Neuronal stem cell (in vitro differentiated cells): ENCODE data around the gene MAST3.

Experiments
- DNase-seq: peaks from one replicate; pipeline ENCODE4 v3.0.0-alpha.2; 2013; ENCODE audit warnings: low spot score
- H2AFZ ChIP-seq: one replicate; pipeline ENCODE4 v1.6.1; 2013; ENCODE audit warnings: mild to moderate bottlenecking, low read length, inconsistent platforms
- H2AK5ac ChIP-seq: 2 replicates; pipeline ENCODE4 v1.6.1; 2013; ENCODE audit warnings: low read depth, mild to moderate bottlenecking, inconsistent platforms, low read length, moderate library complexity, mixed read lengths
- H2BK120ac ChIP-seq: 2 replicates; pipeline ENCODE4 v1.6.1; 2013; ENCODE audit warnings: low read depth, mild to moderate bottlenecking, inconsistent platforms, low read length, moderate library complexity, mixed read lengths
- H2BK12ac ChIP-seq: one replicate; pipeline ENCODE4 v1.6.1; 2013; ENCODE audit warnings: low read length, inconsistent platforms
- H2BK15ac ChIP-seq: 2 replicates; pipeline ENCODE4 v1.6.1; 2013; ENCODE audit warnings: mild to moderate bottlenecking, low read length, inconsistent platforms, mixed read lengths
- H2BK5ac ChIP-seq: one replicate; pipeline ENCODE4 v1.6.1; 2013; ENCODE audit warnings: inconsistent platforms, mild to moderate bottlenecking, low read length, moderate library complexity
- H3K14ac ChIP-seq: one replicate; pipeline ENCODE4 v1.6.1; 2013; ENCODE audit warnings: low read length, inconsistent platforms
- H3K18ac ChIP-seq: 2 replicates; pipeline ENCODE4 v1.6.1; 2013; ENCODE audit warnings: low read length, inconsistent platforms
- H3K23ac ChIP-seq: 2 replicates; pipeline ENCODE4 v1.6.1; 2013; ENCODE audit warnings: low read depth, mild to moderate bottlenecking, mixed read lengths, low read length, inconsistent platforms; ENCODE audit not compliant: poor library complexity
- H3K27ac ChIP-seq: replicated peaks from 3 replicates; pipeline ENCODE4 v1.5.1; 2013; ENCODE audit warnings: low read length, inconsistent platforms
- H3K27me3 ChIP-seq, 3 experiments: 2 replicates each; pipeline ENCODE4 v1.6.1; 2013; ENCODE audit warnings: low read length in 3 of 3, mild to moderate bottlenecking in 2 of 3, inconsistent platforms in 1 of 3, low read depth in 1 of 3, mixed read lengths in 1 of 3, moderate library complexity in 1 of 3; ENCODE audit not compliant: control insufficient read depth in 3 of 3, insufficient read depth in 3 of 3
- H3K36me3 ChIP-seq, 2 donors: replicated peaks in 1 of 2; 2 replicates each; pipeline ENCODE4 v1.6.1; 2013; ENCODE audit warnings: low read length in 2 of 2; ENCODE audit not compliant: control insufficient read depth in 2 of 2, insufficient read depth in 2 of 2
- H3K4ac ChIP-seq: 2 replicates; pipeline ENCODE4 v1.6.1; 2013; ENCODE audit warnings: inconsistent platforms, mild to moderate bottlenecking, low read length, moderate library complexity
- H3K4me1 ChIP-seq, 2 donors: 1 replicate in 1 of 2; 2 replicates in 1 of 2; pipeline ENCODE4 v1.6.1; 2013; ENCODE audit warnings: low read length in 2 of 2, low read depth in 1 of 2; ENCODE audit not compliant: control insufficient read depth in 2 of 2, insufficient read depth in 1 of 2
- H3K4me2 ChIP-seq: one replicate; pipeline ENCODE4 v1.6.1; 2013; ENCODE audit warnings: mild to moderate bottlenecking, low read length, inconsistent platforms; ENCODE audit not compliant: insufficient read depth, poor library complexity, severe bottlenecking
- H3K4me3 ChIP-seq, 2 donors: 2 replicates each; pipeline ENCODE4 v1.5.1; 2013; ENCODE audit warnings: low read length in 2 of 2, mild to moderate bottlenecking in 2 of 2, inconsistent platforms in 1 of 2, moderate library complexity in 1 of 2
- H3K79me1 ChIP-seq: one replicate; pipeline ENCODE4 v1.6.1; 2013; ENCODE audit warnings: low read depth, mild to moderate bottlenecking, inconsistent platforms, low read length, moderate library complexity
- H3K9ac ChIP-seq: one replicate; pipeline ENCODE4 v1.6.1; 2013; ENCODE audit warnings: mild to moderate bottlenecking, low read depth, low read length, inconsistent platforms; ENCODE audit not compliant: poor library complexity
- H3K9me3 ChIP-seq, 2 donors: replicated peaks in 1 of 2; 2 replicates each; pipeline versions ENCODE3 to v1.6.1; 2013; ENCODE audit warnings: low read length in 2 of 2, mild to moderate bottlenecking in 2 of 2, inconsistent platforms in 1 of 2, low read depth in 1 of 2, mixed read lengths in 1 of 2, moderate library complexity in 1 of 2; ENCODE audit not compliant: control insufficient read depth in 2 of 2, insufficient read depth in 1 of 2
- H4K8ac ChIP-seq: one replicate; pipeline ENCODE4 v1.6.1; 2013; ENCODE audit warnings: low read depth, mild to moderate bottlenecking, inconsistent platforms, low read length, moderate library complexity
- H4K91ac ChIP-seq: one replicate; pipeline ENCODE4 v1.6.1; 2013; ENCODE audit warnings: low read length, low read depth, mild to moderate bottlenecking, inconsistent platforms; ENCODE audit not compliant: poor library complexity
- WGBS, 2 donors: extraction: QIAGEN DNeasy Blood & Tissue Kit; methylation state at CpG; one replicate each; pipeline ENCODE4 v1.1.7; 2013; ENCODE audit warnings: missing lambda C conversion rate in 2 of 2, mixed read lengths in 1 of 2; ENCODE audit not compliant: insufficient read length in 2 of 2, insufficient replicate concordance in 1 of 2; ENCODE audit errors: extremely low coverage in 2 of 2; 5-methylcytosine and 5-hydroxymethylcytosine counted together

Gene MAST3

DNA sequence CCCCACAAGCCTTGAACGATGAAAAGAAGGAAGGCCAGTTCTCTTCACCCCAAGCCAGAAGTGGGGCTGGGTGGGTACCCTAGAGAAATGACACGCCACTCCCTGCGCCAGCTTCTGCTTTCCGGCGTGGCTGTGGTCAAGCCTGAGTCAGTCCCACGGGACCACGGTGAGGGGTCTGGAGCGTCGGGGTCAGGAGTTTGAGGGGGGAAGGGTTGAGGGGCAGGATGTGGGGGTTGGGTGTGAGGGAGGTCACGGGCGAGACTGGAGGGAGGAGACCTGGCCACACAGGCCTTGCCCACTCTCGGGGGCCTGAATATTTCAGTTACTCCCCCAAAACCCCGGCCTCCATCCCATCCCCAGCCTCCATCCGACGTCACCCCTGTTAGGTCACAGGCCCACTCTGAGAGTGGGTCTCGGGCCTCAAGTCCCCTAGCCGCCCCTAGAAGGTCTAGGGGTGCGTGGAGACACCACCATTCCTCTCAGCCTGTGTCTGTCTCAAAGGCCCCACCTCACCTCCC lies 75.5 kb downstream of the MAST3 start:
- WGBS, 2 donors: no CpG with 5 or more reads among the region's 18 CpGs

GRCh38 chr19:18173572-18174288 lies 76.2 kb downstream of the MAST3 start, which contains the start of gene IFI30:
Gene IFI30 (plus strand): TSS chr19:18173813. CDS start chr19:18173842, 29 bp downstream.
- H2BK15ac ChIP-seq: peak within 1 kb of the TSS; percentile 72
- H3K23ac ChIP-seq: peak within 1 kb of the TSS; percentile 55
- H2AK5ac ChIP-seq: peak within 1 kb of the TSS; percentile 88
- H2BK5ac ChIP-seq: peak within 1 kb of the TSS; percentile 66
- no peaks in the 10 kb centered on the region for H3K79me1 ChIP-seq
- H3K14ac ChIP-seq: peak within 1 kb of the TSS; percentile 59
- peak within 1 kb of the TSS; percentile 73 for H3K4me2 ChIP-seq
- H3K4ac ChIP-seq: no peak within 1 kb of the TSS
- H4K8ac ChIP-seq: no peak within 1 kb of the TSS
- H2BK12ac ChIP-seq: peak within 1 kb of the TSS; percentile 80
- peak within 1 kb of the TSS; percentile 50 for H4K91ac ChIP-seq
- H3K27ac ChIP-seq: no peak within 1 kb of the TSS
- H3K9me3 ChIP-seq: no peaks in the 10 kb centered on the region
- peak within 1 kb of the TSS; percentile 91 for H2AFZ ChIP-seq
- peak within 1 kb of the TSS; percentile 11 to 49 for H3K4me3 ChIP-seq
- peaks cover 3 to 8% of the 10 kb centered on the region in 2 donors for H3K4me1 ChIP-seq
- DNase-seq: no peak
- H3K27me3 ChIP-seq: peaks cover 3 to 27% (median 25%) of the 10 kb centered on the region in 3 experiments
- H3K9ac ChIP-seq: peak within 1 kb of the TSS; percentile 70
- WGBS, 2 donors: no CpG with 5 or more reads among the region's 47 CpGs
- no peak within 1 kb of the TSS for H2BK120ac ChIP-seq
- peaks cover 8 to 18% of the 10 kb centered on the region in 2 donors for H3K36me3 ChIP-seq
- peak within 1 kb of the TSS; percentile 94 for H3K18ac ChIP-seq

More for the DNA sequence above, 75.5 kb downstream of the MAST3 start:
- no peak overlapping the region for H3K27ac ChIP-seq
- peaks cover 3 to 27% (median 25%) of the 10 kb centered on the region in 3 experiments for H3K27me3 ChIP-seq
- H3K79me1 ChIP-seq: peaks cover 4% of the 10 kb centered on the region
- H3K4me3 ChIP-seq: no peak overlapping the region
- peak overlapping the region; percentile 80 for H2BK12ac ChIP-seq
- H3K23ac ChIP-seq: peak overlapping the region; percentile 55
- peak overlapping the region; percentile 66 for H2BK5ac ChIP-seq
- no peak overlapping the region for H4K8ac ChIP-seq
- H3K9ac ChIP-seq: no peak overlapping the region
- no peak overlapping the region for H2BK120ac ChIP-seq
- peak overlapping the region; percentile 50 for H4K91ac ChIP-seq
- peaks cover 3 to 8% of the 10 kb centered on the region in 2 donors for H3K4me1 ChIP-seq
- H2AFZ ChIP-seq: peak overlapping the region; percentile 91
- H3K9me3 ChIP-seq: no peaks in the 10 kb centered on the region
- peak overlapping the region; percentile 88 for H2AK5ac ChIP-seq
- peak overlapping the region; percentile 24 for H3K4me2 ChIP-seq
- no peak overlapping the region for H3K14ac ChIP-seq
- H2BK15ac ChIP-seq: peak overlapping the region; percentile 72
- H3K36me3 ChIP-seq: peaks cover 13 to 23% of the 10 kb centered on the region in 2 donors
- peak overlapping the region; percentile 94 for H3K18ac ChIP-seq
- no peak overlapping the region for H3K4ac ChIP-seq
- no peak for DNase-seq

GRCh38 chr19:18174983-18175382 lies 77.4 kb downstream of the MAST3 start:
- Histone ChIP-seq H3K4me1 (peaks cover 3 to 8% of the 10 kb centered on the region in 2 donors), H3K27me3 (peaks cover 3 to 27% (median 25%) of the 10 kb centered on the region in 3 experiments), H2AK5ac (peak overlapping the region; percentile 33), H3K23ac (peak overlapping the region; percentile 34), H3K18ac (peak overlapping the region; percentile 46), H3K4me3 (no peak overlapping the region), H2BK120ac (no peak overlapping the region), H2AFZ (no peak overlapping the region), H3K4me2 (no peak overlapping the region), H3K36me3 (peaks cover 0 to 9% of the 10 kb centered on the region in 2 donors), H4K91ac (no peak overlapping the region), H3K4ac (peak overlapping the region; percentile 60), H3K9ac (no peak overlapping the region), H3K14ac (peak overlapping the region; percentile 39), H4K8ac (no peak overlapping the region), H2BK15ac (no peak overlapping the region), H2BK12ac (no peak overlapping the region), H3K9me3 (no peaks in the 10 kb centered on the region), H3K27ac (no peak overlapping the region), H2BK5ac (no peak overlapping the region), H3K79me1 (no peaks in the 10 kb centered on the region)
- DNase-seq: no peak
- WGBS, 2 donors: no CpG with 5 or more reads among the region's 11 CpGs
